HL-60/S4 treated with phorbol 12-myristate 13-acetate at 8.2 ng/mL for 4 days and 3 days (cell line): ENCODE measurements around the gene CCNYL1.
"Not testable (repeated sequence)": the region's sequence is repeated elsewhere in the genome, so short reads cannot be mapped to it uniquely, and the experiment has no call there.

Experiments
- in situ Hi-C: fragments of 300-500 bp; cut with MboI; formaldehyde crosslinking; loops from 2 replicates; pipeline ENCODE4 v1.15.0; 2022; ENCODE audit warnings: low sequenced_read_pairs

The CCNYL1 gene

GRCh38 chr2:207696911-207697310 lies 14.5 kb upstream of the CCNYL1 start:
- in situ Hi-C loops = not testable (repeated sequence)

GRCh38 chr2:207697411-207697810 lies 14.0 kb upstream of the CCNYL1 start:
- in situ Hi-C loops = no loop called here

GRCh38 chr2:207698301-207698700 lies 13.1 kb upstream of the CCNYL1 start:
- in situ Hi-C loops = no loop called here

GRCh38 chr2:207704078-207704477 lies 7.4 kb upstream of the CCNYL1 start:
- in situ Hi-C loops = no loop called here

GRCh38 chr2:207704671-207705070 lies 6.8 kb upstream of the CCNYL1 start:
- in situ Hi-C loops = no loop called here

GRCh38 chr2:207706936-207707860 lies 4.2 kb upstream of the CCNYL1 start:
- in situ Hi-C loops = no loop called here

GRCh38 chr2:207711750-207712530 lies 500 bp downstream of the CCNYL1 start:
- in situ Hi-C loops = no loop called here

- in situ Hi-C loops = no loop called here
Measured at GRCh38 chr2:207716056-207716455, 4.6 kb downstream of the CCNYL1 start.

GRCh38 chr2:207718521-207718920 lies 7.1 kb downstream of the CCNYL1 start:
- in situ Hi-C loops = no loop called here

- in situ Hi-C loops = no loop called here
Measured at GRCh38 chr2:207719008-207719407, 7.6 kb downstream of the CCNYL1 start.

GRCh38 chr2:207719655-207720054 lies 8.2 kb downstream of the CCNYL1 start:
- in situ Hi-C loops = not testable (repeated sequence)

GRCh38 chr2:207720517-207721187 lies 9.2 kb downstream of the CCNYL1 start:
- in situ Hi-C loops = no loop called here

- in situ Hi-C loops = no loop called here
Measured at GRCh38 chr2:207722773-207723424, 11.5 kb downstream of the CCNYL1 start.

GRCh38 chr2:207723425-207723787 lies 12.0 kb downstream of the CCNYL1 start:
- in situ Hi-C loops = not testable (repeated sequence)

- in situ Hi-C loops = no loop called here
Measured at GRCh38 chr2:207724113-207724512, 12.7 kb downstream of the CCNYL1 start.

- in situ Hi-C loops = no loop called here
Measured at GRCh38 chr2:207725873-207726578, 14.6 kb downstream of the CCNYL1 start.

- in situ Hi-C loops = no loop called here
Measured at GRCh38 chr2:207727261-207727660, 15.8 kb downstream of the CCNYL1 start.

- in situ Hi-C loops = no loop called here
Measured at GRCh38 chr2:207729465-207729998, 18.1 kb downstream of the CCNYL1 start.

GRCh38 chr2:207731138-207731537 lies 19.7 kb downstream of the CCNYL1 start:
- in situ Hi-C loops = no loop called here
